Retinal pigment epithelial cell (primary cell): Measurements from ENCODE around the gene WDR49.
A peak's percentile ranks its signal among the peaks of the same experiment; 100 is the strongest.

ENCODE experiments used
- DNase-seq: peaks from one replicate; pipeline ENCODE4 v3.0.0-alpha.2; 2010; ENCODE audit warnings: low read depth
- H3K4me3 ChIP-seq: 2 replicates; pipeline ENCODE4 v1.5.1; 2011; ENCODE audit warnings: mild to moderate bottlenecking, low read length, control low read depth, moderate library complexity
- CTCF ChIP-seq: conservative IDR thresholded peaks from 2 replicates; pipeline ENCODE4 v1.5.1; 2011; ENCODE audit warnings: low read depth, low read length, control low read depth, inconsistent platforms

WDR49 gene

GRCh38 chr3:167653760-167654159, at the start of gene WDR49:
TSS of gene WDR49 (minus strand) at chr3:167653942. CDS start at chr3:167653425, 517 bp downstream.
- no peak for DNase-seq
- TF ChIP-seq CTCF, result no peak
- no peak within 1 kb of the TSS for H3K4me3 ChIP-seq

- no peak overlapping the region for H3K4me3 ChIP-seq
- TF ChIP-seq CTCF, result no peak
- DNase-seq, result no peak
These were observed 47.2 kb upstream of the WDR49 start for GRCh38 chr3:167700926-167701325.

DNA sequence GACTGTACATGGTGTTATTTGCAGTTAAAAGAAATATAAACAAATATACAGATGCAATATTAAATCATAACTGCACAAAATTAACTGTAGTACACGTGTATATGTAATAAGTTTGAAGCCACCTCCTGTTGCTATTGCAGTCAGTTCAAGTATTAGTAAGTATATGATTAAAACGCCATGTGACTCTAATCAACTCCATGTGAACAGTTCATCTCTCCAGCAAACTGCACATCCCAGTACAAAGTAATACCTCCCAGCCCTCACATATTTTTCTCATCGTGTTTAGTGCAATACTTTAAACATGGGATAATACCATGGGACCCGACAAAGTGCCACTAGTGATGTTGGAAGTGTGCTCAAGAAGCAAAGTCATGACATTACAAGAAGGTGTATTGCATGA, 46.3 kb upstream of the WDR49 start:
- H3K4me3 ChIP-seq, result no peak overlapping the region
- no peak for TF ChIP-seq CTCF
- no peak for DNase-seq

DNA sequence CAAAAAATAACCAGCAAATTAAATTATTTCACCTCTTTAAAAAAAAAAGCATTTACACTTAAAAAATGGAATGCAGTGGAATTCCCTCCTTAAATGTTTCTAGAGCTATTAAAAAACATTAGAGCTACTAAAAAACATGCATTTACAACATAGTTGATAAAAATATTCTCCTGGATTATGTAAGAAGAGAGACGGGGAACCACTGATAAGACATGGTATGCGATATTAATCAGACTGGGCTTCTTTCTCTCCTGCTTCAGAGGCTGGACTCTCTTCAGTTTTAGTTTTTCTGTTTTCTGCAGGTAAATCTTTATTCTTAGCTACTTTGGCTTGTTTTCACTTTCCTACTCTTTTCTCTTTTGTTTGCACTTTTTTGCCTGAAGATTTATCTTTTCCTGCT, 40.4 kb upstream of the WDR49 start:
- DNase-seq, result no peak
- no peak overlapping the region for H3K4me3 ChIP-seq
- TF ChIP-seq CTCF, result no peak

DNA sequence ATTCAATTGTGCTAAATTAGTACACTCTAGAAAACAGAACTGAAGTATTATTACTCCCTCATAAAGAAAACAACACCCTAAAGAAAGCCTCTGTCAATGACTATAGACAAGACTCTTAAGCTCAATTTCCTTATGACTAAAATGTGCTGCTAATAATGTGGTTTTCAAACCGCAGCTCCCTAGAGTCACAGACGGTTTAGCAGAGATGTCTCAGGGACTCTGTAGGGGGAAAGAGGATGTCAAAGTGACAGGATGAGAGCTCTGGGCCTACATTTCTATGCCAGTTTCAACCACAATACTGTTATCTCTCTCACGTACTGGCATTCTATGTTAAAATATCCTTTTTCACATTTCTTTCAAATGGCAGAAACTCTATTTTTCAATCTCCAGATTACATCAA, 37.6 kb upstream of the WDR49 start:
- TF ChIP-seq CTCF, result no peak
- no peak overlapping the region for H3K4me3 ChIP-seq
- no peak for DNase-seq

DNA sequence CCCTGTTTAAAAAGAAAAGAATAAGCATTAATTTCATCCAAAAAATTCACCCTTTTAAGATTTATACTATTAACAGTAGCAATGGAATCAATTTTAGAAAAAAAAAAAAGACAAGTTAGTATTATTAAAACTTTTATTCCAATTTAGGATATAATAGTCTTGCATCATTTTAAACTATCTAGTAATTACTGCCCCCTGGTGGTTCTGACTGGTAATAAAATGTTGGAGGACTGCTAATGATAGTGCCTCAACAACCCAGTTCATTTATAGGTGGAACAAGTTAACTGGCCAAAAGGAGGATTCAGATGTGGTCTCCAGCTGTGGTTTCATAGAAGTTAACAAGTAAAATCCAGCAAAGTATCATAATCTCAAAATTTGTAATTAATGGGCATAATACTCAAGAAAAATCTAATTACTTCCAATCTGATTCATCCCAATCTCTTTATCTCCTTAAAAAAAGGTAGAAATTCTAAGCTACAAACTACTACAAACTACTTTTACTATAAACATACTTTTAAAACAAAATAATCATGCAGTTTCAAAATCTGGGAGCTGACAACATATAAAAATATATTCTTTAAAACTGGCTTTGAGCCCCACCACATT, 30.7 kb upstream of the WDR49 start:
- no peak overlapping the region for H3K4me3 ChIP-seq
- peak; percentile 16 for DNase-seq
- peak; percentile 60 for TF ChIP-seq CTCF

DNA sequence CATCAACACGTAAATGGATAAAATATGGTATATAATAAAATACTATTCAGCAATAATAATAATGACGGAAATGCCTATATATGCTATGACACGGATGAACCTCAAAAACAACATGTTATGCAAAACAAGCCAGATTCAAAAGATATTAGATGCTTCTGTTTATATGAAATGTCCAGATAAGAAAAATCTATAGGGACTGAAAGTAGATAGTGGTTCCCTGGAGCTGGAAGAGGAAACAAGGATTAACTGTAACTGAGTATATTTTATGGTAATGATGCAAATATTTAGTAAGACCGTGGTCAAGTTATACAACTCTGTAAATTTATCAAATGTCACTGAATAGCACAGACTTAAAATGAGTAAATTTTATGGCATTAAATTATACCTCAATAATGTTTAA, 25.8 kb upstream of the WDR49 start:
- no peak for TF ChIP-seq CTCF
- DNase-seq, result no peak
- no peak overlapping the region for H3K4me3 ChIP-seq
